ENCODE data around the gene PCDHB12. TPM values are rescaled to one million over a fixed set of nuclear protein-coding genes. Genes with fewer than 3 reads are reported as not detected.

PCDHB12 gene
- not detected in 2 replicates for total RNA-seq

GRCh38 chr5:141208478-141208877 is at the start of gene PCDHB12:
TSS of gene PCDHB12 (plus strand) at chr5:141208719. CDS start at chr5:141208908, 189 bp downstream.

DNA sequence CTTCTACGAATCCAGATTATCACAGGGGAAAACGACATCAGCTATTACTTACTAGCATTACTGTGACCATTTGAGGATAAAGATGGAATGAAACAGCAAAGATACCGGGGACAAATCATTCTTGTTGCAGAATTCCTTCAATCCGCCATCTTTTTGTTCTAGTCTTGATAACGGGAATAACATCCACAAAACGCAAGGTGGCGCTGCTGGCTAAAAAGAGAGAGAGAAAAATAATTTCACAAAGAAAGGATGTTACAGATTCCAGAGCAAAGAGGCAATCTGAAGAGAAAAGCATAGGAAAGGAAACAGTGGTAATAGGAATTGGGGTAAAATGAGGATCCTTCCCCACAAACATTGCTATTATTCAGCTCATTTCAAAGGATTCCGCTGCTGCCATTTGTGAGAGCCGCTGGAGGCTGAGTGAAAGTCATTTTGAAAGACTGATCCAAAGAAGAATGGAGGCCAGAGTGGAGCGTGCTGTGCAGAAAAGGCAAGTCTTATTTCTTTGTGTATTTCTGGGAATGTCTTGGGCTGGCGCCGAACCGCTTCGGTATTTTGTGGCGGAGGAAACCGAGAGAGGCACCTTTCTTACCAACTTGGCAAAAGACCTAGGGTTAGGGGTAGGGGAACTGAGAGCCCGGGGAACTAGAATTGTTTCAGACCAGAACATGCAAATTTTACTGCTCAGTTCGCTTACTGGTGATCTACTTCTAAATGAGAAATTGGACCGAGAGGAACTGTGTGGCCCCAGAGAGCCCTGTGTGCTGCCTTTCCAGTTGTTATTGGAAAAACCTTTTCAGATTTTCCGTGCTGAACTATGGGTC is 35.9 kb upstream of the PCDHB12 start, which contains the start of gene PCDHB7:
Gene PCDHB7 (plus strand): TSS at position 264 of the 824 bp plus-strand sequence. CDS start 192 bp downstream, at position 456.

DNA sequence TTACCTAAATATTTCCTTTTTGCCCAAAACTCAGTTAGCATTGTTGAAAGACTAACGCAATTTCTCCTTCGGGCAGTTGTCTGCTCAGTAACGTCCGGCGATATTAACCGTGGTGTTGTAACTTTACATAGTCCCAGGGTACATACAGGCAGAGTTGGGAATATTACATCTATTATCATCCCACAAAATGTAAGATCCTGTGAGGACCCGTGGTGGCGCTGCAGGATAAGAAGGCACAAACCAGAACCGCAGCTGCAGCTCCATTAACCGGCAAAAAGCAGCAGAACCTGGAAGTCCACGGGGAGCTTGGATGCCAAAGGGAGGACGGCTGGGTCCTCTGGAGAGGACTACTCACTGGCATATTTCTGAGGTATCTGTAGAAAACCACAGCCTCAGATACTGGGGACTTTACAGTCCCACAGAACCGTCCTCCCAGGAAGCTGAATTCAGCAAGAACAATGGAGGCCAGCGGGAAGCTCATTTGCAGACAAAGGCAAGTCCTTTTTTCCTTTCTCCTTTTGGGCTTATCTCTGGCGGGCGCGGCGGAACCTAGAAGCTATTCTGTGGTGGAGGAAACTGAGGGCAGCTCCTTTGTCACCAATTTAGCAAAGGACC is 30.8 kb upstream of the PCDHB12 start, which contains the start of gene PCDHB8:
Gene PCDHB8 (plus strand): TSS at position 214 of the 615 bp plus-strand sequence. CDS start 245 bp downstream, at position 459.

DNA sequence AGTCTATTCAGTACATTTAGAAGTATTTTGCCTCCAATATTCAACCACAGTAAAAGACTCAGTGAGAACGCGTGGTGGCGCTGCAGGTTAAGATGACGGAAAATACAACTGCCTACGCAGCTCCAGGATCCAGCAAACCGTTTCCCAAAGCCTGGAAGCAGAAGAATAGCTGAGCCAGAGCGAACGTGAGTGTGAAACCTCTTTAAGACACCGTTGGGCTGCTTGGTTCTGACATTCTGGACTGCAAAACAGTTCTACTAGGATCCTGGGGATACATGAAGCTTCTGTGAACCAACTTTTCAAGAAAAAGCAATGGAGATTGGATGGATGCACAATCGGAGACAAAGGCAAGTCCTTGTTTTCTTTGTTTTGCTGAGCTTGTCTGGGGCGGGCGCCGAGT is 26.3 kb upstream of the PCDHB12 start, which contains the start of gene PCDHB16:
Gene PCDHB16 (plus strand): TSS at position 140 of the 400 bp plus-strand sequence. CDS start 173 bp downstream, at position 313.

DNA sequence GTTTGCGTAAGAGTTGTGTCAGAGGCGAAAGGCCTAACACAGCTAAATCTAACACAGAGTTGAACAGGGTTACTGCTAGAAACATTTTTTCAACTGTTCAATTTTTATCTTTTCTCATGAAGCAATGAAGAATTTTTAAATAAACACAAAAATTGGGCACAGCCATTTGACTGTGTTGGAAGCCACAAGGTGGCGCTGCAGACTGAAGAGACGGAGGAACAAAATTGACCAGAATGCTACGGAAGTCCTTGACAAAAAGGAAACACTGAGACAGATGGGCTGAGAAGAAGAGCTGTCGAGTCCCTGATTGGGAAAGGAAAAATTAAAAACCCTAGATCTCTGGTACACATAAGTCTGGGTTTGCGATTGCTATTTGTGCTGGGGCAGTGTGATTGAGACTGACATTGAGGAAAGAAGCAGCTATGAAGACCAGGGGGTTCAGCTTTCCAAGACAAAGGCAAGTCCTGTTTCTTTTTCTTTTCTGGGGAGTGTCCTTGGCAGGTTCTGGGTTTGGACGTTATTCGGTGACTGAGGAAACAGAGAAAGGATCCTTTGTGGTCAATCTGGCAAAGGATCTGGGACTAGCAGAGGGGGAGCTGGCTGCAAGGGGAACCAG is 21.5 kb upstream of the PCDHB12 start, which contains the start of gene PCDHB9:
Gene PCDHB9 (plus strand): TSS at position 265 of the 616 bp plus-strand sequence. CDS start 158 bp downstream, at position 423.

DNA sequence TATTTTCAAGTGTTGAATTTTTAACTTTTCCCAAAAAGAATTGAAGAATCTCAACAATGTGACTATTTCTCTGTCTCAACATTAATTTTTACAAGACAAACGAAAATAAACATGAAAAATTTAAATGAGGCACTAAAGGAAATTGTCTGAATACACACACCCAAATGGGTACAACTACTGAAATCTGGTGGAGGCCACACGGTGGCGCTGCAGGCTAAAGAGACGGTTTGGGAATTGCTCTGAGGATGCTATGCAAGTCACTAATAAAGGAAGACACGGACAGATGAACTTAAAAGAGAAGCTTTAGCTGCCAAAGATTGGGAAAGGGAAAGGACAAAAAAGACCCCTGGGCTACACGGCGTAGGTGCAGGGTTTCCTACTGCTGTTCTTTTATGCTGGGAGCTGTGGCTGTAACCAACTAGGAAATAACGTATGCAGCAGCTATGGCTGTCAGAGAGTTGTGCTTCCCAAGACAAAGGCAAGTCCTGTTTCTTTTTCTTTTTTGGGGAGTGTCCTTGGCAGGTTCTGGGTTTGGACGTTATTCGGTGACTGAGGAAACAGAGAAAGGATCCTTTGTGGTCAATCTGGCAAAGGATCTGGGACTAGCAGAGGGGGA is 16.3 kb upstream of the PCDHB12 start, which contains the start of gene PCDHB10:
Gene PCDHB10 (plus strand): TSS at position 244 of the 616 bp plus-strand sequence. CDS start 200 bp downstream, at position 444.

DNA sequence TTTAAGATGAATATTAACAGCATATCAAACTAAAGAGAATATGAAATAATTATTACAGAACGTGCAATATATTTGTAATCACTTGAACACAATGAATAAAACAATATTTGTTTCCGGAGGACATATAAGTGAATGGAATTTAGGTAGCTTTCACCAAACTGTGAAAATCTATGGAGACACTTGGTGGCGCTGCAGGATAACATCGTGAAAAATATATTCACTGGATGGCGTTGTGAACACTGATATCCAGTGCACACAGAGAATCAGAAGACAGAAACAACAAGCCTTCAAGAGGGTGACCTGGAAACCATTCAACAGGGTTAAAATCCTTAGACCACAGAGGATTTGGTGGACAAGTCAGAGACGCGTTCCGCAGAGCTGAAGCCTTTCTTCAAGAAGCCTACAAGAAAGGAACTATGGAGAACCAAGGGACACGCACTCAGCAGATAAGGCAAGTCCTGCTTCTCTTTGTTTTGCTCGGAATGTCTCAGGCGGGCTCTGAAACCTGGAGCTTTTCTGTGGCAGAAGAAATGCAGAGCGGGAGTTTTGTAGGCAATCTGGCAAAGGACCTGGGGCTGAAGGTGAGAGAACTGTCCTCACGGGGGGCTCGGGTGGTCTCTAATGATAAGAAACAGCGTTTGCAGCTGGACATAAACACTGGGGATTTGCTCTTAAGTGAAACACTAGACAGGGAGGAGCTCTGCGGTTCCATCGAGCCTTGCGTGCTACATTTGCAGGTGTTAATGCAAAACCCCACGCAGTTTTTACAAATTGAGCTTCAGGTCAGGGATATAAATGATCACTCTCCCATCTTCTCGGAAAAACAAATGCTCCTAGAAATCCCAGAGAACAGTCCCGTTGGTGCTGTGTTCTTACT is 8.9 kb upstream of the PCDHB12 start, which contains the start of gene PCDHB11:
Gene PCDHB11 (plus strand): TSS at position 269 of the 877 bp plus-strand sequence. CDS start 148 bp downstream, at position 417.

GRCh38 chr5:141213656-141214339 is 5.3 kb downstream of the PCDHB12 start, which contains the start of gene PCDHB13:
TSS of gene PCDHB13 (plus strand) at chr5:141213919. CDS start at chr5:141214124, 205 bp downstream.

DNA sequence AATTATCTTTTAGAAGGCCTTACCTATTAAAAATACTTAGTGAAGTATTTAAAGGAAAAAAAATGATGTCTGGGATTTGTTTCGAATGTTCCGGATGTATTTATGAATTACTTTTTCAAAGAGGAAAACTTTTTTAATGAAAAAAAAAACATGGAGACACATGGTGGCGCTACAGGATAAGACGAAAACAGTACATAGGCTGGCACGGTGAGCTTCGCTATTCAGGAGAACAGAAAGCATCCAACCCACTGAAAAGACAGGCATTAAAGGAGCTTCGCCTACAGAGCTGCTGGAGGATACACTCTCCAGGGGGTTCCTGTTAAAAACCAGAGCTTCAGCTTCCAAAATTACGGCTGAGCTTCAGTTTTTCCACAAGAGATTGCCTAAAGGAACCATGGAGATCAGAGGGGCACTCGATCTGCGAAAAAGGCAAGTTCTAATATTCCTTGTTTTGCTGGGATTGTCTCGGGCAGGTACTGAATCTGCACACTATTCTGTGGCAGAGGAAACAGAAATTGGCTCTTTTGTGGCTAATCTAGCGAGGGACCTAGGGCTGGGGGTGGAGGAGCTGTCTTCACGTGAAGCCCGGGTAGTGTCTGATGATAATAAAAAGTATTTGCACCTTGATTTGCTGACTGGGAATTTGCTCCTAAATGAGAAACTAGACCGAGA is 14.7 kb downstream of the PCDHB12 start, which contains the start of gene PCDHB14:
Gene PCDHB14 (plus strand): TSS at position 232 of the 672 bp plus-strand sequence. CDS start 163 bp downstream, at position 395.

GRCh38 chr5:141245250-141245717 is 36.8 kb downstream of the PCDHB12 start, which contains the start of gene PCDHB15:
TSS of gene PCDHB15 (plus strand) at chr5:141245395. CDS start at chr5:141245579, 184 bp downstream.

Other genes with a start within 250 kb of the PCDHB12 start
- 1.1 and 1.3 TPM in 2 replicates for gene PCDHAC2, start 242.2 kb upstream of the PCDHB12 start, total RNA-seq
- gene PCDHB1, start 157.3 kb upstream of the PCDHB12 start, total RNA-seq: not detected in 2 replicates
- gene PCDHB2, start 114.1 kb upstream of the PCDHB12 start, total RNA-seq: 0.08 and 0.62 TPM in 2 replicates
- under 0.01 TPM in 1 of 2 replicates, not detected in the other for gene PCDHB3, start 108.2 kb upstream of the PCDHB12 start, total RNA-seq
- gene PCDHB4, start 86.9 kb upstream of the PCDHB12 start, total RNA-seq: 0.34 TPM in 1 of 2 replicates, not detected in the other
- not detected in 2 replicates for gene PCDHB5, start 73.5 kb upstream of the PCDHB12 start, total RNA-seq
- not detected in 2 replicates for gene PCDHB6, start 58.7 kb upstream of the PCDHB12 start, total RNA-seq
- gene PCDHB7, start 36.1 kb upstream of the PCDHB12 start, total RNA-seq: not detected in 2 replicates
- not detected in 2 replicates for gene PCDHB8, start 30.9 kb upstream of the PCDHB12 start, total RNA-seq
- 0.16 TPM in 1 of 2 replicates, not detected in the other for gene PCDHB16, start 26.3 kb upstream of the PCDHB12 start, total RNA-seq
- 0.08 TPM in 1 of 2 replicates, not detected in the other for gene PCDHB9, start 21.6 kb upstream of the PCDHB12 start, total RNA-seq
- under 0.01 and 0.04 TPM in 2 replicates for gene PCDHB10, start 16.4 kb upstream of the PCDHB12 start, total RNA-seq
- gene PCDHB11, start 9.1 kb upstream of the PCDHB12 start, total RNA-seq: not detected in 2 replicates
- gene PCDHB13, start 5.2 kb downstream of the PCDHB12 start, total RNA-seq: not detected in 2 replicates
- gene PCDHB14, start 14.6 kb downstream of the PCDHB12 start, total RNA-seq: 0.04 TPM in 1 of 2 replicates, not detected in the other
- gene PCDHB15, start 36.7 kb downstream of the PCDHB12 start, total RNA-seq: 0.04 and 0.08 TPM in 2 replicates
- gene SLC25A2, start 95.3 kb downstream of the PCDHB12 start, total RNA-seq: not detected in 2 replicates
- 28.9 and 35.5 TPM in 2 replicates for gene TAF7, start 112.1 kb downstream of the PCDHB12 start, total RNA-seq
- gene PCDHGA1, start 121.8 kb downstream of the PCDHB12 start, total RNA-seq: not detected in 2 replicates
- 0.04 and 0.55 TPM in 2 replicates for gene PCDHGA2, start 130.0 kb downstream of the PCDHB12 start, total RNA-seq
- gene PCDHGA3, start 135.1 kb downstream of the PCDHB12 start, total RNA-seq: 0.04 and 0.08 TPM in 2 replicates
- 0.23 and 0.38 TPM in 2 replicates for gene PCDHGB1, start 141.4 kb downstream of the PCDHB12 start, total RNA-seq
- gene PCDHGA4, start 146.3 kb downstream of the PCDHB12 start, total RNA-seq: 0.08 and 0.15 TPM in 2 replicates
- 0.08 and 0.23 TPM in 2 replicates for gene PCDHGB2, start 151.3 kb downstream of the PCDHB12 start, total RNA-seq
- gene PCDHGA5, start 155.4 kb downstream of the PCDHB12 start, total RNA-seq: under 0.01 TPM in 1 of 2 replicates, not detected in the other
- 0.31 and 0.46 TPM in 2 replicates for gene PCDHGB3, start 161.5 kb downstream of the PCDHB12 start, total RNA-seq
- 0.15 and 0.16 TPM in 2 replicates for gene PCDHGA6, start 165.2 kb downstream of the PCDHB12 start, total RNA-seq
- gene PCDHGA7, start 174.0 kb downstream of the PCDHB12 start, total RNA-seq: 0.11 and 0.86 TPM in 2 replicates
- gene PCDHGB4, start 179.0 kb downstream of the PCDHB12 start, total RNA-seq: 1.5 and 3.7 TPM in 2 replicates
- 0.08 and 0.39 TPM in 2 replicates for gene PCDHGA8, start 183.9 kb downstream of the PCDHB12 start, total RNA-seq
- 3.3 and 5.9 TPM in 2 replicates for gene PCDHGB5, start 189.2 kb downstream of the PCDHB12 start, total RNA-seq
- gene PCDHGA9, start 194.1 kb downstream of the PCDHB12 start, total RNA-seq: 0.53 and 0.70 TPM in 2 replicates
- 0.61 and 0.70 TPM in 2 replicates for gene PCDHGB6, start 199.3 kb downstream of the PCDHB12 start, total RNA-seq
- 1.3 and 1.6 TPM in 2 replicates for gene PCDHGA10, start 204.3 kb downstream of the PCDHB12 start, total RNA-seq
- gene PCDHGB7, start 209.0 kb downstream of the PCDHB12 start, total RNA-seq: 1.3 and 2.3 TPM in 2 replicates
- gene PCDHGA11, start 212.3 kb downstream of the PCDHB12 start, total RNA-seq: 0.84 and 0.94 TPM in 2 replicates
- gene PCDHGA12, start 221.8 kb downstream of the PCDHB12 start, total RNA-seq: 1.6 and 4.0 TPM in 2 replicates